ENCODE results near the gene SMYD3.

DNA sequence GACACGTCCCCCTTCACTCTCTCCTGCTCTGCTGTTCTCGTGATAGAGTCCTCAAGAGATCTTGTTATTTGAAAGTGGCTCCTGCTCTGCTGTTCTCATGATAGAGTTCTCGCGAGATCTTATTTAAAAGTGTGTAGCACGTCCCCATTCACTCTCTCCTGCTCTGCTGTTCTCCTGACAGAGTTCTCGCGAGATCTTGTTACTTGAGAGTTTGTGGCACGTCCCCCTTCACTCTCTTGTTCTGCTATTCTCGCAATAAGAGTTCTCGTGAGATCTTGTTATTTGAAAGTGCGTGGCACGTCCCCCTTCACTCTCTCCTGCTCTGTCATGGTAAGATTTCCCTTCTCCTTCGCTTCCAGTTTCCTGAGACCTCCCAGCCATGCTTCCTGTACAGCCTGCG is 47.9 kb downstream of the SMYD3 start:
- TF ChIP-seq CTCF (IDR thresholded peaks at IDR 0.05): no peak
- TF ChIP-seq POLR2A (IDR thresholded peaks at IDR 0.05): no peak
